AG09319 (cell line): ENCODE data around the gene MYLK.
"Not testable (repeated sequence)": the region's sequence is repeated elsewhere in the genome, so short reads cannot be mapped to it uniquely, and the experiment has no call there.

Experiments
- DNase-seq: peaks from one replicate; pipeline ENCODE4 v3.0.0-alpha.2; 2010; ENCODE audit warnings: low read depth; ENCODE audit errors: extremely low read depth
- TF ChIP-seq, protein P1 (sequence below): IDR thresholded peaks from 2 replicates; pipeline ENCODE4 v1.5.1; 2011; ENCODE audit warnings: low read depth, mild to moderate bottlenecking, inconsistent platforms, low read length, moderate library complexity

The MYLK gene

DNA sequence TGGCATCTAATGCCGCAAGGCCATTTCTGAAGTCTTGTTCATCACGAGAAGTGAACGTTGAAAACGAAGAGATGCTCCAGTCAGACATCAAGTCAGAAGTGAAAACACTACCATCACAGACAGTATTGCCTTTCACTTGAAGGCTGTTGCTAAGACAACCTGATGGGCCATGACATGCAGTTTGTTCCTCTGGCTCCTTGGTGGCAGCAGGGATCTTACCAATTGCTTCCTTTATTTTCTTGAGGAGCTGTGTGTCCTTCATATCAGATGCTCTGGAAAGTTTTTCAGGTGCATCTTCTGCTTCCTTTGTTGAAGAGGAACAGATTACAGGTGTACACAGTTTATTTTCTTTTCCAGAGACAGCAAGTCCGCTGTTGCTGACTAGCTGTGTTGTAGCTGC is 30.7 kb upstream of the MYLK start:
- TF ChIP-seq, protein P1, sequence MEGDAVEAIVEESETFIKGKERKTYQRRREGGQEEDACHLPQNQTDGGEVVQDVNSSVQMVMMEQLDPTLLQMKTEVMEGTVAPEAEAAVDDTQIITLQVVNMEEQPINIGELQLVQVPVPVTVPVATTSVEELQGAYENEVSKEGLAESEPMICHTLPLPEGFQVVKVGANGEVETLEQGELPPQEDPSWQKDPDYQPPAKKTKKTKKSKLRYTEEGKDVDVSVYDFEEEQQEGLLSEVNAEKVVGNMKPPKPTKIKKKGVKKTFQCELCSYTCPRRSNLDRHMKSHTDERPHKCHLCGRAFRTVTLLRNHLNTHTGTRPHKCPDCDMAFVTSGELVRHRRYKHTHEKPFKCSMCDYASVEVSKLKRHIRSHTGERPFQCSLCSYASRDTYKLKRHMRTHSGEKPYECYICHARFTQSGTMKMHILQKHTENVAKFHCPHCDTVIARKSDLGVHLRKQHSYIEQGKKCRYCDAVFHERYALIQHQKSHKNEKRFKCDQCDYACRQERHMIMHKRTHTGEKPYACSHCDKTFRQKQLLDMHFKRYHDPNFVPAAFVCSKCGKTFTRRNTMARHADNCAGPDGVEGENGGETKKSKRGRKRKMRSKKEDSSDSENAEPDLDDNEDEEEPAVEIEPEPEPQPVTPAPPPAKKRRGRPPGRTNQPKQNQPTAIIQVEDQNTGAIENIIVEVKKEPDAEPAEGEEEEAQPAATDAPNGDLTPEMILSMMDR: no peak
- DNase-seq: no peak

DNA sequence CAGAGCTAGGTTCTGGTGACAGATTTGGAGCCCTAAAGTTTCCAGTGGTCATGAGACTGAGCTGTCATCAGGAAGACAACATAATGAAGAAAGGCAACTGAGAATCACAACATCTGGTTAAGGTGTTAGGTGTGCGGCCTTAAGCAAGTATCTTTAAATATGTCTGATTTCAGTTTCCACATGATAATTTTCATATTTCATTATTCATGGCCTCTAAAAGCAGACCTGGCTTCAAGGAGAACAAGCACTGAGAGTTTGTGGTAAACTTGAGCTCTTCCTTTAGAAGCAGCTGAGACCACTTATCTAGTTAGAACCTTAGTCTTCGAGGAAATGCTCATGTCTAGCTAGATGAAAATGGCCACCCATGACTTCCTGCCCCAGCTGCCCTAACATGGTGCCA is 25.7 kb upstream of the MYLK start:
- TF ChIP-seq, protein P1: no peak
- no peak for DNase-seq

DNA sequence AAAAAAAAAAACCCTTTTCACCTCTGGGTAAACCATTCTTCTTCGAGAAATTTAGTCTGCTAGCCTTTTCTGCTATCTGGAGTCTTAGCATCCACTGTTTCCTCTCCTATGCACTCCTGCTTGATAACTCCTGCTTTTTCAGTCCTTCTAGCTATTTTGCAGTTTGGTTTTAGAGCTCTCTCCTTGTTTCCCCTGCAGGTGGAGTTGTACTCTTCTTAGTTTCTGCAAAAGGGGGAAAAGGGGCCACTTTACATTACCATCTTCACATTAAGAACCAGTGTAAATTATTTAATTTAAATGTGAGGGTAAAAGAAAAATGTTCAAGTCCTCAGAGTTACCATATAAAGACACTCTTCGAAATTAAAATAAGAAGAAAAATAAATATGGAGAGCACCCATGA is 23.6 kb upstream of the MYLK start:
- DNase-seq: no peak
- TF ChIP-seq, protein P1: no peak

DNA sequence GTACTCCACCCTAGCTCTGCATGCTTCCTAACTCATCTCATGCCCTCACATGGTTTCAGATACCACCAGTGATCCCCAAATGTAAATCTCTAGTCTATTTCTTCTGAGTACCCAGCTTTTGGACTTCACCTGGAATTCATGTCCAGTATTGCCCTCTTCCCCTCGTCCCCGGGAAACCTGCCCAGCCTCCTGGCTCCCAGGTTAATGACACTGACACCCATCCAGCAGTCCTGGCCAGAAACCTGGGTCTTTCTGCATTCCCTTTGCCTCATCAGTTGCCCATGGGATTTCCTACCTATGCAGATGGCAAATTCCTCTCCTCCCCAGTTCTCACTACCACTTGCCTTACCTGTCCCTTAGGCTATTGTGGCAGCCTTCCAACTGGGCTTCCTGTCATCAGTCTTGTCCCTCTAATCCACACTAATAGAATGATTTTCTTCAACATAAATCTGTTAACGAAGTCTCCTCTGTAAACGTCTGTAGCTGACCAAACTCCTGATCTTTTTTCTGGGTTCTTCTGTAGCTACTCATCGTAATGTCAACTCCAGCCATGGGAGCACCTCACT is 15.3 kb upstream of the MYLK start:
- DNase-seq: no peak
- TF ChIP-seq, protein P1: no peak

DNA sequence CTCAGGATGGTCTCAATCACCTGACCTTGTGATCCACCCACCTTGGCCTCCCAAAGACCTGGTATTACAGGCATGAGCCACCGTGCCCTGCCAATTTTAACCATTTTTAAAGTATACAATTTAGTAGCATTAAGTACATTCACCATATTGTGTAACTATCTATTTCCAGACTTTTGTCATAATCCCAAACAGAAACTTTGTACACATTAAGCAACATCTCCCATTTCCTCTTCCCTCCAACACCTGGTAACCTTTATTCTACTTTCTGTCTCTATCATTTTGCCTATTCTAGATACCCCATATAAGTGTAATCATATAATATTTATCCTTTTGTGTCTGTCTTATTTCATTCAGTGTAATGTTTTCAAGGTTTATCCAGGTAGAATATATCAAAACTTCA is 8.9 kb upstream of the MYLK start:
- DNase-seq: no peak
- TF ChIP-seq, protein P1: no peak

DNA sequence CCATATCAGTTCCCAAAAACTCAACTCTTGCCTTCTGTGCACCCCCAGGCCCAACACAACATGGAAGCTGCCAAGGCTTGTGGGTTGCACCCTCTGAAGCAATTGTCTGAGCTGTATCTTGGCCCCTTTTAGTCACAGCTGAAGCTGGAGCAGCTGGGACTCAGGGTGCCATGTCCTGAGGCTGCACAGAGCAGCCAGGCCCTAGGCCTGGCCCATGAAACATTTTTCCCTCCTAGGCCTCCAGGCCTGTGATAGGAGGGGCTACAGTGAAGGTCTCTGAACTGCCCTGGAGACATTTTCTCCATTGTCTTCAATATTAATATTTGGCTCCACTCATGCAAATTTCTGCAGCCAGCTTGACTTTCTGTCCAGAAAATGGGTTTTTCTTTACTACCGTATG is 8.1 kb upstream of the MYLK start:
- TF ChIP-seq, protein P1: no peak
- no peak for DNase-seq

DNA sequence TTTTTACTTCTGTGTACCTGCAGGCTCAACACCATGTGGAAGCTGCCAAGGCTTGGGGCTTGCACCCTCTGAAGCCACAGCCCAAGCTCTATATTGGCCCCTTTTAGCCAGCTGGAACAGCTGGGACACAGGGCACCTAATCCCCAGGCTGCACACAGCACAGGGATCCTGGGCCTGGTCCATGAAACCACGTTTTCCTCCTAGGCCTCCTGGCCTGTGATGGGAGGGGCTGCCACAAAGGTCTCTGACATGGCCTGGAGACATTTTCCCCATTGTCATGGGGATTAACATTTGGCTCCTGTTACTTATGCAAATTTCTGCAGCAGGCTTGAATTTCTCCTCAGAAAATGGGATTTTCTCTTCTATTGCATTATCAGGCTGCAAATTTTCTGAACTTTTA is 6.9 kb upstream of the MYLK start:
- DNase-seq: not testable (repeated sequence)

DNA sequence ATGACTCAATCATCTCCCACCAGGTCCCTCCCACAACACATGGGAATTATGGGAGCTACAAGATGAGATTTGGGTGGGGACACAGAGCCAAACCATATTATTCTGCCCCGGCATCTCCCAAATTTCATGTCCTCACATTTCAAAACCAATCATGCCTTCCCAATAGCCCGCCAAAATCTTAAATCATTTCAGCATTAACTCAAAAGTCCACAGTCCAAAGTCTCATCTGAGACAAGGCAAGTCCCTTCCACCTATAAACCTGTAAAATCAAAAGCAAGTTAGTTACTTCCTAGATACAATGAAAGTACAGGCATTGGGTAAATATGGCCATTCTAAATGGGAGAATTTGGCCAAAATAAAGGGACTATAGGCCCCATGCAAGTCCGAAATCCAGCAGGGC is 6.0 kb upstream of the MYLK start:
- DNase-seq: not testable (repeated sequence)
